H1 (cell line): Measurements from ENCODE around the gene ABHD10. TPM values are rescaled to one million over a fixed set of nuclear protein-coding genes. Genes with fewer than 3 reads are reported as not detected.

ENCODE experiments used
- ATF2 ChIP-seq: IDR thresholded peaks from 2 replicates; pipeline ENCODE4 v1.6.1; 2012; ENCODE audit warnings: low read length, inconsistent platforms
- BRCA1 ChIP-seq: IDR thresholded peaks from 2 replicates; pipeline ENCODE4 v1.6.1; 2012; ENCODE audit warnings: low read depth, low read length, improper control_type of control experiment
- CHD1 ChIP-seq: IDR thresholded peaks from 2 replicates; pipeline ENCODE4 v1.6.1; 2012; ENCODE audit warnings: low read depth, low read length, improper control_type of control experiment
- NANOG ChIP-seq: IDR thresholded peaks from 2 replicates; pipeline ENCODE4 v1.6.1; 2011; ENCODE audit warnings: low read length, low read depth, mild to moderate bottlenecking, inconsistent platforms; ENCODE audit not compliant: insufficient read depth, poor library complexity, severe bottlenecking
- NRF1 ChIP-seq: IDR thresholded peaks from 2 replicates; pipeline ENCODE4 v1.6.1; 2011; ENCODE audit warnings: mild to moderate bottlenecking, low read depth, low read length, improper control_type of control experiment
- RBBP5 ChIP-seq: IDR thresholded peaks from 2 replicates; pipeline ENCODE4 v1.7.1; 2012; ENCODE audit warnings: low read depth, mild to moderate bottlenecking, inconsistent platforms, low read length, moderate library complexity, borderline replicate concordance
- polyA plus RNA-seq, 7 experiments: library from polyadenylated mRNA; depleted of rRNA in 3 of 7; stranded (reverse) in 5 of 7; unstranded in 2 of 7; fragments of >200 nt in 5 of 7; fragments of 200-250 nt in 2 of 7; gene quantifications; 1 replicate in 5 of 7; 2 replicates in 1 of 7; 4 replicates in 1 of 7; pipeline versions ENCODE4 v1.2.1 to v1.2.3, GENCODE V29; 2011 to 2013; ENCODE audit warnings: missing spikeins in 2 of 7, mixed read lengths in 2 of 7
- total RNA-seq: library from RNA; stranded (reverse); fragmentation: NEBNext Ultra II Directional; extraction: Animal tissue kit (Norgen Biotek cat#: 25700); gene quantifications from 2 replicates; pipeline ENCODE4 v1.2.1, GENCODE V29; 2021

Gene ABHD10
- total and polyA plus RNA-seq, 2 of the 8 experiments (the other 6 are each of a cell fraction or from before 2014, with no cell fraction given): 10.9 to 24.6 TPM

- no peak for TF ChIP-seq ATF2
- TF ChIP-seq NRF1: no peak
- no peak for TF ChIP-seq BRCA1
- no peak for TF ChIP-seq CHD1
- TF ChIP-seq NANOG: no peak
- TF ChIP-seq RBBP5: no peak
- TF ChIP-seq, all 59 proteins: peak for 0
Observed at GRCh38 chr3:112004187-112004586, 25.4 kb downstream of the ABHD10 start (continued).
